MCF 10A (cell line): ENCODE results near the gene OCSTAMP. TPM values are rescaled to one million over a fixed set of nuclear protein-coding genes. Genes with fewer than 3 reads are reported as not detected.
A peak's percentile ranks its signal among the peaks of the same experiment; 100 is the strongest.

Experiments
- BruUV-seq: library from RNA; stranded (reverse); fragments of 400-500 nt; replicated peaks from 2 replicates; lab custom pipeline; 2021; lab: Mats Ljungman, UMichigan
- CTCF ChIA-PET: fragments of 300-600 bp; sonication (Branson Sonifier 250); formaldehyde crosslinking; extraction: SDS; loops from one replicate; lab custom pipeline; 2021; ENCODE audit warnings: antibody characterized with exemption, inconsistent platforms; lab: Yijun Ruan, JAX
- POLR2A ChIA-PET: fragments of 300-600, 350-650 bp; sonication (Branson Sonifier 250); formaldehyde crosslinking; extraction: SDS; loops from one replicate; lab custom pipeline; 2020; ENCODE audit warnings: antibody characterized with exemption, inconsistent platforms; lab: Yijun Ruan, JAX
- DNase-seq: peaks from one replicate; pipeline ENCODE4 v3.0.0-alpha.2; 2018; ENCODE audit not compliant: unreplicated experiment
- H3K27ac Mint-ChIP-seq: one replicate; pipeline ENCODE4 v1.8.0; 2022; ENCODE audit warnings: mild to moderate bottlenecking, low read depth, mixed read lengths; ENCODE audit not compliant: unreplicated experiment
- H3K27me3 Mint-ChIP-seq: one replicate; pipeline ENCODE4 v1.8.0; 2022; ENCODE audit warnings: mixed read lengths; ENCODE audit not compliant: insufficient read depth, unreplicated experiment
- H3K36me3 Mint-ChIP-seq: one replicate; pipeline ENCODE4 v1.8.0; 2022; ENCODE audit warnings: mild to moderate bottlenecking, moderate library complexity, mixed read lengths; ENCODE audit not compliant: insufficient read depth, unreplicated experiment
- H3K4me1 Mint-ChIP-seq: one replicate; pipeline ENCODE4 v1.8.0; 2022; ENCODE audit warnings: mixed read lengths; ENCODE audit not compliant: insufficient read depth, unreplicated experiment
- H3K4me3 Mint-ChIP-seq: one replicate; pipeline ENCODE4 v1.8.0; 2022; ENCODE audit warnings: mild to moderate bottlenecking, moderate library complexity, mixed read lengths; ENCODE audit not compliant: unreplicated experiment
- H3K9me3 Mint-ChIP-seq: one replicate; pipeline ENCODE4 v1.8.0; 2022; ENCODE audit warnings: mixed read lengths; ENCODE audit not compliant: unreplicated experiment
- CTCF ChIP-seq: fragments of 200-600 bp; IDR thresholded peaks from one replicate; pipeline ENCODE4 v1.8.0; 2022; ENCODE audit warnings: antibody characterized with exemption, mild to moderate bottlenecking; ENCODE audit not compliant: unreplicated experiment
- intact Hi-C: fragments of 100-400 bp; cut with micrococcal nuclease; formaldehyde crosslinking; loops from 2 replicates; pipeline ENCODE4 v1.14.1; 2022
- total RNA-seq: library from RNA; stranded (reverse); gene quantifications from 2 replicates; pipeline ENCODE4 v1.2.3, GENCODE V29; 2022

The OCSTAMP gene
- total RNA-seq, 1 experiment from 2014 or later, result not detected

- no TSS peak for BruUV-seq
- Mint-ChIP-seq H3K27ac (peak overlapping the region; percentile 52), H3K9me3 (no peaks in the 10 kb centered on the region), H3K27me3 (no peaks in the 10 kb centered on the region), H3K4me1 (peaks cover 18% of the 10 kb centered on the region), H3K36me3 (no peaks in the 10 kb centered on the region), H3K4me3 (no peak overlapping the region)
- peak; percentile 70 for DNase-seq
- no peak for TF ChIP-seq CTCF
- POLR2A ChIA-PET, result interaction anchor here (0.6 to 3.5 kb wide), 4 partner anchors 24 to 148 kb away, joined by 3 to 19 read pairs (median 3); partner anchors contain the start of gene TP53RK
- CTCF ChIA-PET, result interaction anchor here (0.6 to 0.8 kb wide), 2 partner anchors 32 to 36 kb away, joined by 3 to 5 read pairs; no protein-coding TSS in a partner anchor
- intact Hi-C loops, result loop anchor here (5.0 kb wide), 1 partner anchor 130 kb away; the partner anchor contains the start of gene TP53RK
Observed at GRCh38 chr20:46557231-46557956, 6.9 kb upstream of the OCSTAMP start.

- TF ChIP-seq CTCF, result no peak
- CTCF ChIA-PET, result interaction anchor here (0.6 to 0.7 kb wide), 3 partner anchors 35 to 853 kb away, joined by 3 read pairs; no protein-coding TSS in a partner anchor
- no peak for DNase-seq
- Mint-ChIP-seq H3K27me3 (no peaks in the 10 kb centered on the region), H3K4me1 (peaks cover 18% of the 10 kb centered on the region), H3K4me3 (no peak overlapping the region), H3K9me3 (no peaks in the 10 kb centered on the region), H3K27ac (no peak overlapping the region), H3K36me3 (no peaks in the 10 kb centered on the region)
- POLR2A ChIA-PET, result interaction anchor here (0.6 kb wide), 1 partner anchor 675 kb away, joined by 3 read pairs; the partner anchor contains the start of gene ZSWIM1
- BruUV-seq, result no TSS peak
- intact Hi-C loops, result loop anchor here (5.0 kb wide), 1 partner anchor 132 kb away; the partner anchor contains the start of gene TP53RK
Observed at GRCh38 chr20:46555370-46555956, 5.0 kb upstream of the OCSTAMP start.

- H3K36me3 Mint-ChIP-seq, result no peaks in the 10 kb centered on the region
- CTCF ChIA-PET, result interaction anchor here (0.5 to 0.7 kb wide), 2 partner anchors 117 to 482 kb away, joined by 3 to 4 read pairs; no protein-coding TSS in a partner anchor
- no peak overlapping the region for H3K4me3 Mint-ChIP-seq
- intact Hi-C loops, result loop anchor here (5.0 kb wide), 1 partner anchor 132 kb away; the partner anchor contains the start of gene TP53RK
- no peak overlapping the region for H3K27ac Mint-ChIP-seq
- POLR2A ChIA-PET, result no interaction called here
- no TSS peak for BruUV-seq
- DNase-seq, result no peak
- no peak for TF ChIP-seq CTCF
- H3K27me3 Mint-ChIP-seq, result no peaks in the 10 kb centered on the region
- H3K9me3 Mint-ChIP-seq, result no peaks in the 10 kb centered on the region
- peaks cover 18% of the 10 kb centered on the region for H3K4me1 Mint-ChIP-seq
Observed at GRCh38 chr20:46554828-46555227, 4.4 kb upstream of the OCSTAMP start.

GRCh38 chr20:46553926-46554325, 3.5 kb upstream of the OCSTAMP start:
- DNase-seq, result no peak
- no peaks in the 10 kb centered on the region for H3K36me3 Mint-ChIP-seq
- ChIA-PET CTCF (no interaction called here), POLR2A (no interaction called here)
- TF ChIP-seq CTCF, result no peak
- H3K9me3 Mint-ChIP-seq, result no peaks in the 10 kb centered on the region
- BruUV-seq, result no TSS peak
- no peak overlapping the region for H3K4me3 Mint-ChIP-seq
- H3K27me3 Mint-ChIP-seq, result no peaks in the 10 kb centered on the region
- peaks cover 18% of the 10 kb centered on the region for H3K4me1 Mint-ChIP-seq
- H3K27ac Mint-ChIP-seq, result no peak overlapping the region
- intact Hi-C loops, result no loop called here
